Epithelial cell of esophagus (primary cell): ENCODE data around the gene NEIL1.
"Not testable (repeated sequence)": the region's sequence is repeated elsewhere in the genome, so short reads cannot be mapped to it uniquely, and the experiment has no call there.

ENCODE experiments used
- DNase-seq: peaks from one replicate; pipeline ENCODE4 v3.0.0; 2010; ENCODE audit warnings: low read depth
- H3K4me3 ChIP-seq: 2 replicates; pipeline ENCODE4 v1.5.1; 2011; ENCODE audit warnings: mild to moderate bottlenecking, low read length, control low read depth
- TF ChIP-seq, protein P1 (sequence below): IDR thresholded peaks from 2 replicates; pipeline ENCODE4 v1.5.1; 2011; ENCODE audit warnings: low read depth, mild to moderate bottlenecking, low read length, control low read depth, inconsistent platforms; ENCODE audit not compliant: insufficient read depth; ENCODE audit errors: missing control alignments

NEIL1 gene

GRCh38 chr15:75327491-75327890, 19.3 kb upstream of the NEIL1 start:
- TF ChIP-seq, protein P1, sequence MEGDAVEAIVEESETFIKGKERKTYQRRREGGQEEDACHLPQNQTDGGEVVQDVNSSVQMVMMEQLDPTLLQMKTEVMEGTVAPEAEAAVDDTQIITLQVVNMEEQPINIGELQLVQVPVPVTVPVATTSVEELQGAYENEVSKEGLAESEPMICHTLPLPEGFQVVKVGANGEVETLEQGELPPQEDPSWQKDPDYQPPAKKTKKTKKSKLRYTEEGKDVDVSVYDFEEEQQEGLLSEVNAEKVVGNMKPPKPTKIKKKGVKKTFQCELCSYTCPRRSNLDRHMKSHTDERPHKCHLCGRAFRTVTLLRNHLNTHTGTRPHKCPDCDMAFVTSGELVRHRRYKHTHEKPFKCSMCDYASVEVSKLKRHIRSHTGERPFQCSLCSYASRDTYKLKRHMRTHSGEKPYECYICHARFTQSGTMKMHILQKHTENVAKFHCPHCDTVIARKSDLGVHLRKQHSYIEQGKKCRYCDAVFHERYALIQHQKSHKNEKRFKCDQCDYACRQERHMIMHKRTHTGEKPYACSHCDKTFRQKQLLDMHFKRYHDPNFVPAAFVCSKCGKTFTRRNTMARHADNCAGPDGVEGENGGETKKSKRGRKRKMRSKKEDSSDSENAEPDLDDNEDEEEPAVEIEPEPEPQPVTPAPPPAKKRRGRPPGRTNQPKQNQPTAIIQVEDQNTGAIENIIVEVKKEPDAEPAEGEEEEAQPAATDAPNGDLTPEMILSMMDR: no peak
- no peak for DNase-seq

GRCh38 chr15:75328493-75329314, 18.1 kb upstream of the NEIL1 start:
- TF ChIP-seq, protein P1: no peak
- DNase-seq: no peak
- H3K4me3 ChIP-seq: no peak overlapping the region

More at GRCh38 chr15:75327491-75327890, 19.3 kb upstream of the NEIL1 start:
- no peak overlapping the region for H3K4me3 ChIP-seq

DNA sequence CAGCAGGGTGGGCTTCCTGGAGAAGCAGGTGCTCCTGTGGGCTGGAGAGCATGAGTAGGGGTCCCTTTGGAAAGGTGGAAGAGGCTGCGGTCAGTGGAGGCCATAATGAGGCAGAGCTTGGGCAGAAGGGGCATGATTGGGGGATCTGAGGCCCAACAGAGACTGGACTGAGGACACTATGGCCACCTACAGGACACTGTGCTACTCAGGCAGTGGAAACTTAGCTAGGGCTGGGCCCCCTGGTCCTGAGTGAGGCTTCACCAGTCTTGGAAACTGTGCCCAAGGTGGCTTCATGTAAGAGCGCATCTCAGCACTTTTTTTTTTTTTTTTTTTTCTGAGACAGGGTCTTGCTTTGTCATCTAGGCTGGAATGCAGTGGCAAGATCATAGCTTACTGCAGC, 17.3 kb upstream of the NEIL1 start:
- DNase-seq: no peak
- no peak overlapping the region for H3K4me3 ChIP-seq
- TF ChIP-seq, protein P1: no peak

DNA sequence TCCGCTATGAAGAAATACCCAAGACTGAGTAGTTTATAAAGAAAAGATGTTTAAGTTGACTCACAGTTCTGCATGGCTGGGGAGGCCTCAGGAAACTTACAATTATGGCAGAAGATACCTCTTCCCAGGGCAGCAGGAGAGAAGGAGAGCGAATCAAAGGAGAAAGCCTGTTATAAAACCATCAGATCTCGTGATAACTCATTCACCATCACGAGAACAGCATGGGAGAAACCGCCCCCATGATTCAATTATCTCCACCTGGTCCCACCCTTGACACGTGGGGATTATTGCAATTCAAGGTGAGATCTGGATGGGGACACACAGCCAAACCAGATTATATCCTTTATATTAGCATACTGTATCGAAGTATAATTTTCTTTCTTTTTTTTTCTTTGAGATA, 14.7 kb upstream of the NEIL1 start:
- not testable (repeated sequence) for DNase-seq, H3K4me3 ChIP-seq

- H3K4me3 ChIP-seq, DNase-seq: not testable (repeated sequence)
Observed at GRCh38 chr15:75333654-75334419, 13.0 kb upstream of the NEIL1 start.

GRCh38 chr15:75335313-75335704, 11.5 kb upstream of the NEIL1 start:
- peak overlapping the region; percentile 82 for H3K4me3 ChIP-seq
- no peak for DNase-seq
- TF ChIP-seq, protein P1: no peak

- TF ChIP-seq, protein P1: no peak
- peak; percentile 92 for DNase-seq
- peak within 1 kb of the TSS; percentile 82 for H3K4me3 ChIP-seq
Observed at GRCh38 chr15:75335705-75336355, 11.0 kb upstream of the NEIL1 start, which contains the start of gene COMMD4. COMMD4 (plus strand) TSS chr15:75336063; CDS start chr15:75336090, 27 bp downstream.
